Nephron progenitor cell (in vitro differentiated cells): ENCODE data around the gene SIRPB1.
"Not testable (repeated sequence)": the region's sequence is repeated elsewhere in the genome, so short reads cannot be mapped to it uniquely, and the experiment has no call there.

Source experiments
- DNase-seq: peaks from one replicate; pipeline ENCODE4 v3.0.0; 2021
- H3K27ac Mint-ChIP-seq: 2 replicates; pipeline ENCODE4 v1.8.0; 2021; ENCODE audit warnings: mild to moderate bottlenecking, moderate library complexity, mixed read lengths
- H3K27me3 Mint-ChIP-seq: 2 replicates; pipeline ENCODE4 v1.8.0; 2021; ENCODE audit warnings: mild to moderate bottlenecking, low read depth, mixed read lengths; ENCODE audit not compliant: poor library complexity
- H3K36me3 Mint-ChIP-seq: 2 replicates; pipeline ENCODE4 v1.8.0; 2021; ENCODE audit warnings: low read depth, mixed read lengths
- H3K4me1 Mint-ChIP-seq: 2 replicates; pipeline ENCODE4 v1.8.0; 2021; ENCODE audit warnings: mixed read lengths
- H3K4me3 Mint-ChIP-seq: 2 replicates; pipeline ENCODE4 v1.8.0; 2021; ENCODE audit warnings: mild to moderate bottlenecking, moderate library complexity, mixed read lengths
- H3K9me3 Mint-ChIP-seq: 2 replicates; pipeline ENCODE4 v1.8.0; 2021; ENCODE audit warnings: mild to moderate bottlenecking, moderate library complexity, mixed read lengths
- TF ChIP-seq, protein P1 (sequence below): fragments of 200-600 bp; sonication (generic); IDR thresholded peaks from 2 replicates; pipeline ENCODE4 v1.5.0; 2021; ENCODE audit warnings: antibody characterized with exemption

The SIRPB1 gene

DNA sequence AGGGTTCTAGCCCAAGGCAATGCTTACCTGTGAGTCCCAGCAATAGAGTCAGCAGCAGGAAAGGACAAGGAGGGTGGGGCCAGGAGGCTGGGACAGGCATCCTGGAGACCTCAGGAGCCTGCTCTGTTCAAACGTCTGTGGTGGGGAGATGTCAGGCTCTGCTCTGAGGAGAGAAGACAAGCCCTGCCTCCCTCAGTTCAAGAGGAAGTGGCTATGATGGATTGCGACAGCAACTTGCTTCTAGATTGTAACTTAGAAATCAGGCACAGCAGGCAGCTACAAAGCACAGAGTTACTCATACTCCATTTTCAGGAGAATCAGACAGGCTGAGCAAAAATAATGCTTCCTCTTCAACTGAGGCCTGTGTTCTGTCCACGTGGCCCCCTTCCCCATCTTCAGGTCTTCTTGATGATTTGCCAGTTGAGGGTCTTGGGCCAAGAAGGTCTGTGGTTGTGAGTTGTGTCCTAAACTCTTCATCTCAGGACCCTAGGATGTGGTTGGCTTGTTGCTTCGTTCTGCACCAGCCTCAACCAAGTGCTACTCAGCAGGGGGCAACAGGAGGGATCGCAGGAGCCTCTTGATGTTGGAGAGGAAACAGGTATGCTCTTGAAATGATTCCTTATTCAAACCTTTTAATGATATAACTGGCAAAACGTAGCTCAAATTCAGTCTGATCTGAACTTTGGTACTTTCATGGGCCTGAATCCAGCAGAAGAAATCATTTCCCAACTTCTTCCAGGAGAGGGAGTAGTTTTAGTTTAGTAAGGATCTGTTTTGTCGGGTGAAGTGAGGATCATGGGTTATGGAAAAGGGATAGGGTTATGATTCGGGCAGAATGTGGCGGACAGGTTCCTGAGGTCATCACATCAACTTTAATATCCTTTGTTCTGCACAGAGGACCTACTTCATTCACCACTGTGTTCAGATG, 31.0 kb downstream of the SIRPB1 start:
- H3K36me3 Mint-ChIP-seq = no peaks in the 10 kb centered on the region
- TF ChIP-seq, protein P1, sequence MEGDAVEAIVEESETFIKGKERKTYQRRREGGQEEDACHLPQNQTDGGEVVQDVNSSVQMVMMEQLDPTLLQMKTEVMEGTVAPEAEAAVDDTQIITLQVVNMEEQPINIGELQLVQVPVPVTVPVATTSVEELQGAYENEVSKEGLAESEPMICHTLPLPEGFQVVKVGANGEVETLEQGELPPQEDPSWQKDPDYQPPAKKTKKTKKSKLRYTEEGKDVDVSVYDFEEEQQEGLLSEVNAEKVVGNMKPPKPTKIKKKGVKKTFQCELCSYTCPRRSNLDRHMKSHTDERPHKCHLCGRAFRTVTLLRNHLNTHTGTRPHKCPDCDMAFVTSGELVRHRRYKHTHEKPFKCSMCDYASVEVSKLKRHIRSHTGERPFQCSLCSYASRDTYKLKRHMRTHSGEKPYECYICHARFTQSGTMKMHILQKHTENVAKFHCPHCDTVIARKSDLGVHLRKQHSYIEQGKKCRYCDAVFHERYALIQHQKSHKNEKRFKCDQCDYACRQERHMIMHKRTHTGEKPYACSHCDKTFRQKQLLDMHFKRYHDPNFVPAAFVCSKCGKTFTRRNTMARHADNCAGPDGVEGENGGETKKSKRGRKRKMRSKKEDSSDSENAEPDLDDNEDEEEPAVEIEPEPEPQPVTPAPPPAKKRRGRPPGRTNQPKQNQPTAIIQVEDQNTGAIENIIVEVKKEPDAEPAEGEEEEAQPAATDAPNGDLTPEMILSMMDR = no peak
- DNase-seq = no peak
- no peaks in the 10 kb centered on the region for H3K27me3 Mint-ChIP-seq
- no peaks in the 10 kb centered on the region for H3K4me1 Mint-ChIP-seq
- H3K4me3 Mint-ChIP-seq = no peak overlapping the region
- no peak overlapping the region for H3K27ac Mint-ChIP-seq
- no peaks in the 10 kb centered on the region for H3K9me3 Mint-ChIP-seq

DNA sequence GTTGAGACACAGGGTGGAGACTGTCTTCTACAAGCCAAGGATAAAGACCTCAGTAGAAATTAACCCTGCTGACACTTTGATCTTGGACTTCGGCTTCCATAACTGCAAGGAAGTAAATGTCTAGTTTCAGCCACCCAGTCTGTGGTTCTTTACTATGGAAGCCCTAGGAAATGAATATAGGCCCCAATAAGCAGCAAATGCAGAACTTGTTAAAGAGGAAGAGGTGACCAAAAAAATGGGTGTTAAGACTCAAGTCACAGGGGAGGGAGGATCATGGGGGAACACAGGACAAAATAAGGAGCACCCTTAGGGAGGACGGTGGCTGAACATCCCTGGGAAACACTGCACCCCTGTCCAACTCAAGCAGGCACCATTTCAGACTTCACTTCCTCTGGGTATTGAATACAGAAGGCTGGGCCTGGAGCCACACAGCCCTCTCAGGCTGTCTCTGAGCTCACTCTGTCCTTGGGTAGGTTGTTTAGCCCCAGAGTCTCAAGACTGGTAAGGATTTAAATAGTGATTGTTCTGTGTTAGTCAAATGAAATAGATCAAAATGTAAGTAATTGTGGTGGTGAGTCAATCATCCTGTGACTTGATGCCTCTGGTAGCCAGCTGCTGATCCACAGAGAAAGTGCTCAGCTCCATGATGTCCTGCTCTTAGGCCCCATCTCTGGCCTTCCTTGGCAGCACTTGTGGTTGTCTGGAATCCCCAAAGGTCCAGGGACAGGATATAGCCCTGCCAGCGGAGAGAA, 31.9 kb downstream of the SIRPB1 start:
- Mint-ChIP-seq H3K27ac (no peak overlapping the region), H3K36me3 (no peaks in the 10 kb centered on the region), H3K4me3 (no peak overlapping the region), H3K4me1 (no peaks in the 10 kb centered on the region), H3K9me3 (no peaks in the 10 kb centered on the region), H3K27me3 (no peaks in the 10 kb centered on the region)
- TF ChIP-seq, protein P1 = no peak
- DNase-seq = no peak

DNA sequence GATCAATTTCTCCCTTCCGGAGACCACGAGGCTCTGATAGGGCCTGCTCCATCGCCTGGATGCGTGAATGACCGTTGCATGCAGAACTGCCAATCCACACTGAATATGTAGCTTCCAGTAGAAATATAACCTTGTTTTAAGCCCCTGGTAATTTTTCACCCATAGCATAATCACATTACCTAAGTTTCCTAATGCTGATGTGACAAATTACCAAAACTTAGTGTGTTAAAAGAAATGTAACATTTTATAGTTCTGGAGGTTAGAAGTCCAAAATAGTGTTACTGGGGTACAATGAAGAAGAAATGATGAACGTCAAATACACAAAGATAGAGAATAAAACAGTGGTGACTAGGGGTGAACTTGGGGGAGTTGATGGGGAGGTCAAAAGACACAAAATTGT, 40.3 kb downstream of the SIRPB1 start:
- Mint-ChIP-seq H3K27ac (no peak overlapping the region), H3K36me3 (no peaks in the 10 kb centered on the region), H3K9me3 (no peaks in the 10 kb centered on the region), H3K4me1 (no peaks in the 10 kb centered on the region), H3K27me3 (peaks cover 16% of the 10 kb centered on the region), H3K4me3 (no peak overlapping the region)
- TF ChIP-seq, protein P1 = no peak
- DNase-seq = no peak

DNA sequence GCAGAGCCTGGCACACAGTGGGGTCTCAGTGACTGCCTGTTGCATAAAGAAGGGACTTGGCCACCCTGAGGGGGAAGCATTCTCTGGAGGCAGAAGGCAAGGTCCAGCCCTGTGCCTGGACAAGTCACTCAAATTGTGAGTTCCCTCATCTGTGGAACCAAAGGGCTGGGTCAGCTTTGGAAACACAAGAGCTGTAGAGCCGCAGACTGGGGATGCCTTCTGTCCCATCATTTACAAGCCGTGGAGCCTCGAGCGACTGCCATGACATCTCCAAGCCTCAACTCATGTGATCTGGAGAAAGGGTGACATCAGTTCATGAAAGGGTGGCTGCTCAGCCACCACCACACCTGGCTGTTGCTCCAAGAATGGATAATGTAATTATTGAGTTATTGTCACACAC, 41.9 kb downstream of the SIRPB1 start:
- Mint-ChIP-seq H3K36me3 (no peaks in the 10 kb centered on the region), H3K4me1 (no peaks in the 10 kb centered on the region), H3K9me3 (no peaks in the 10 kb centered on the region), H3K27me3 (peaks cover 16% of the 10 kb centered on the region), H3K4me3 (no peak overlapping the region), H3K27ac (no peak overlapping the region)
- DNase-seq = no peak
- TF ChIP-seq, protein P1 = no peak

DNA sequence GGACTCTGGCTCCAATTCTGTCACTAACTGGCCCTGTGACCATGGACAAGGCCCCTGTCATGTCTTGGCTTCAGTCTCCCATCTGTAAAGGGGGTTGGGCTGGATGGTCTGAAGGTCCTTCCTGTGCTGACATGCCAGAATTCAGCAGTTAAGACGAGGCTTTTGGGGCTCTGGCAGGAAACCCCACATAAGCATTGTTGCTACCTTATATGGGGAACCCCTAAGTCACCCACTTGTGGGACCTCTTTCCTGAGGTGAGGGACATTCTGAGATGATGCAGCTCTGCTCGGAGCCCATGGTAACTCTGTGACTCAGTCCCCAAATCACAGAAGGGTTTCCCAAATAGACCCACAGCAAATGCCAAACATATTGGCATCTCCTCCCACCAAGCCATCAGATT, 42.5 kb downstream of the SIRPB1 start:
- H3K27ac Mint-ChIP-seq, H3K4me3 Mint-ChIP-seq, DNase-seq, H3K9me3 Mint-ChIP-seq, H3K4me1 Mint-ChIP-seq, H3K36me3 Mint-ChIP-seq: not testable (repeated sequence)
- peaks cover 16% of the 10 kb centered on the region for H3K27me3 Mint-ChIP-seq

DNA sequence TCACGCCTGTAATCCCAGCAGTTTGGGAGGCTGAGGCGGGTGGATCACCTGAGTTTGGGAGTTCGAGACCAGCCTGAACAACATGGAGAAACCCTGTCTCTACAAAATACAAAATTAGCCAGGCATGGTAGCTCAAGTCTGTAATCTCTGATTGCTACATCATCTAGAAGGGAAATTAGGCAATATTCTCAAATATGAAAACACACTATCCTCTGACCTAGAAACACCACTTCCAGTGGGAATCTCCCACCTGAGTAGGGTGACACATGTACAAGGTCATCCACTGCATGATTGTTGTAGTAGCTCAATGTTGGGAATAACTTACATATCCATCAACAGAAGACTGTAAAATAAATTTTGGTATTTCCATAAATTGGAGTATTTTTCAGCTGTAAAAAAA, 43.2 kb downstream of the SIRPB1 start:
- H3K4me3 Mint-ChIP-seq = no peak overlapping the region
- H3K27ac Mint-ChIP-seq = no peak overlapping the region
- H3K27me3 Mint-ChIP-seq = peaks cover 16% of the 10 kb centered on the region
- H3K9me3 Mint-ChIP-seq = no peaks in the 10 kb centered on the region
- no peak for DNase-seq
- no peaks in the 10 kb centered on the region for H3K4me1 Mint-ChIP-seq
- no peaks in the 10 kb centered on the region for H3K36me3 Mint-ChIP-seq
- TF ChIP-seq, protein P1 = no peak

DNA sequence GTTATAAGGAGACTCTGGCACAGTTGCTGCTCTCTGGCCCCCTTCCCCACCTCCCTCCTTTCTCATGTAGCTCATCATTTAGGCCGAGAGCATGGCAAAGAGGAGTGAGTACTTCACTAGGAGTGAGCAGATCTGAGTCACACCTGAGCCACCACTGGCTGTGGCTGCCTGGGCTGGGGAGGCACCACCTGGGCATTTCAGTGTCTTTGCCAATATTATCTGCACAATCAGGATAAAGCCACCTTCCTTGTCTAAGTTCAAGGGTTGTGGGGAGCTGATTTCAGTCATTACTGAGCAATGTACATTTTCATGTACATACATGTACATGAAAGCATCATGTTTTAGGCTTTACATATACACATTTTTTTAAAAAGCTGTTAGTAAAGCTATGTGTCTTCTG, 43.8 kb downstream of the SIRPB1 start:
- H3K4me1 Mint-ChIP-seq, H3K27ac Mint-ChIP-seq, H3K4me3 Mint-ChIP-seq, H3K9me3 Mint-ChIP-seq, DNase-seq, H3K36me3 Mint-ChIP-seq: not testable (repeated sequence)
- peaks cover 18% of the 10 kb centered on the region for H3K27me3 Mint-ChIP-seq

DNA sequence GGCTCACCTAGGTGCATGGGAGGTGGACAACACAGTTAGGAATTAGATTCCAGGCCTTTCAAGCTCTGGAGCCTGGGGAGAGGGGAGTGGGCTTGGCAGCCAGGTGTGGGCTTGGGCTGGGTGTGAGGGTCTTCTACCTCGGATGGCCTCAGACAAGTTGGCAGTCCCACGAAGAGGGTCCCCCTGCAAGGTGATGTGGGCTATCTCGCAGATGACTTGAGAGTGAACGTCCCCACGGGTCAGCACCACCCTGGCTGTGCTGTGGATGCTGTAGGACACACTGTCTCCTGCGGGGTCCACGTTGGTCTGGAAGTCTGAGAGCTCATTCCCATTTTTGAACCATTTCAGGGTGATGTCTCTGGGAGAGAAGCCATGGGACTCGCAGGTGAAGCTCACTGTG, 48.2 kb downstream of the SIRPB1 start:
- not testable (repeated sequence) for H3K4me3 Mint-ChIP-seq, H3K27ac Mint-ChIP-seq, H3K9me3 Mint-ChIP-seq, DNase-seq, H3K4me1 Mint-ChIP-seq, H3K36me3 Mint-ChIP-seq, H3K27me3 Mint-ChIP-seq
